Fibroblast of mammary gland (primary cell): ENCODE measurements around the gene SPAG5.

Source experiments
- DNase-seq: peaks from one replicate; pipeline ENCODE4 v3.0.0-alpha.2; 2010; ENCODE audit warnings: low read depth
- H3K4me3 ChIP-seq: 2 replicates; pipeline ENCODE4 v1.5.1; 2011; ENCODE audit warnings: low read depth, mild to moderate bottlenecking, low read length, moderate library complexity; ENCODE audit not compliant: control insufficient read depth
- TF ChIP-seq, protein P1 (sequence below): conservative IDR thresholded peaks from 2 replicates; pipeline ENCODE4 v1.5.1; 2011; ENCODE audit warnings: low read depth, low read length, inconsistent platforms; ENCODE audit not compliant: control insufficient read depth, insufficient read depth

The SPAG5 gene

DNA sequence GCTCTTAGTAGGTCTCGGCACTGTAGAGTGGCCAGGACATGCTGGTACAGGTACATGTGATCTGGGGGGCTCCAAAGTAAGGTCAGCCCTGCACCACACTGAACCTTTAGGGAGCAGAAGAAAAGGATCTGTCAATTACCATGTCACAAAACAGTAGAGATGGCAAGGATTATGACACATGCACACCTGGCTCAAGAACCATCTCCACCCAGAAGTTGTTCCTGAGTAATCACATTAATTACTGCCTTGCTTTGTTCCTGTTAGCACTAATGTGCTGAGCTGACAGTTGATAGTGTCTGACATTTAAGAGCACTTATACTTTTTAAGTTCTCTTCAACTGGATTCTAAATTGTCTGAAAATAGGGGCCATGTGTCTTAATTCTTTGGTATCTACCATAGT is 36.7 kb upstream of the SPAG5 start:
- H3K4me3 ChIP-seq: no peak overlapping the region
- TF ChIP-seq, protein P1, sequence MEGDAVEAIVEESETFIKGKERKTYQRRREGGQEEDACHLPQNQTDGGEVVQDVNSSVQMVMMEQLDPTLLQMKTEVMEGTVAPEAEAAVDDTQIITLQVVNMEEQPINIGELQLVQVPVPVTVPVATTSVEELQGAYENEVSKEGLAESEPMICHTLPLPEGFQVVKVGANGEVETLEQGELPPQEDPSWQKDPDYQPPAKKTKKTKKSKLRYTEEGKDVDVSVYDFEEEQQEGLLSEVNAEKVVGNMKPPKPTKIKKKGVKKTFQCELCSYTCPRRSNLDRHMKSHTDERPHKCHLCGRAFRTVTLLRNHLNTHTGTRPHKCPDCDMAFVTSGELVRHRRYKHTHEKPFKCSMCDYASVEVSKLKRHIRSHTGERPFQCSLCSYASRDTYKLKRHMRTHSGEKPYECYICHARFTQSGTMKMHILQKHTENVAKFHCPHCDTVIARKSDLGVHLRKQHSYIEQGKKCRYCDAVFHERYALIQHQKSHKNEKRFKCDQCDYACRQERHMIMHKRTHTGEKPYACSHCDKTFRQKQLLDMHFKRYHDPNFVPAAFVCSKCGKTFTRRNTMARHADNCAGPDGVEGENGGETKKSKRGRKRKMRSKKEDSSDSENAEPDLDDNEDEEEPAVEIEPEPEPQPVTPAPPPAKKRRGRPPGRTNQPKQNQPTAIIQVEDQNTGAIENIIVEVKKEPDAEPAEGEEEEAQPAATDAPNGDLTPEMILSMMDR: no peak
- DNase-seq: no peak

DNA sequence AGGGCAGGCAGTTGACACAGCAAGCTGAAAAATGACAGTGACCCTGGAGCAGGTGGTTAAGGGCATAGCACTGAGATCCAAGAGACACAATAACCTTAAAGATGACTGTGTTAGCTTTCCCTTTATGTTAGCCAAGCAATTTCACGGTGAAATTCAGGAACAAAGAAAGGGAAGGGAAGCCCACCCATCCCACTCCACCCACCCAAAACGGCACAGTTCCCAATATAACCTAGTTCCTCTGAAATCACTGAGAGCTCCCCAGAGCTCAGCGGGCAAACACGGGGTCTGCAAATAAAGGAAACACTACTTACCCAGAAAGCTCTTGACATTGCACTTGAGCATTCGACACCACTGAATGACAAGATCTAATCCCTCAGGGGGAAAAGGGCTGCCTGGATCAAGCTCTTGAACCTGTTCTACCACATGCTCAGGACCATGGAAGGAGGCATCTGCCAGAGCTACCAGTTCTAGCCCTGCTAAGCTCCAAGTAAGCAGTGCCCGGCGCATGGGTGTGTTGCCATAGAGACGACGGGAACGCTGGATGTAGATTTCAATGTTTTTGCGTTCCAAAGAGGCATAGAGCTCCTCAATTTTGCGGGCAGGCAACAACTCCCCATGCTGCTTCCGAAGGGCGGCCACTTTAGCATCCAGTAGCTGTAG is 35.5 kb upstream of the SPAG5 start:
- no peak for DNase-seq
- no peak overlapping the region for H3K4me3 ChIP-seq
- TF ChIP-seq, protein P1: no peak

DNA sequence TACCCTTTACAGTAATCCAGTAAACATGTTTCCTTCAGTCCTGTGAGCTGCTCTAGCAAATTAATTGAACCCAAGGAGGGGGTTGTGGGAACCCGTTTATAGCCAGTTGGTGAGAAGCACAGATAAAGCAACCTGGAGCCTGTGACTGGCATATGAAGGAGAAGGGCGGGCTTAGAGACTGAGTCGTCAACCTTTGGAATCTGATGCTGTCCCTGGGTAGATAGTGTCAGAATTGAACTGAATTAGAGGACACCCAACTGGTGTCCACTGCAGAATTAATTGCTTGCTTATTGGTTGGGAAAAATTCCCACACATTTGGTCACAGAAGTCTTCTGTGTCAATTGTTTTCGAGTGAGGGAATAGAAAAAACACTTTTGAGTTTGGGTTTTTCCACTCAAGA is 28.0 kb upstream of the SPAG5 start:
- H3K4me3 ChIP-seq: no peak overlapping the region
- DNase-seq: no peak
- TF ChIP-seq, protein P1: no peak

DNA sequence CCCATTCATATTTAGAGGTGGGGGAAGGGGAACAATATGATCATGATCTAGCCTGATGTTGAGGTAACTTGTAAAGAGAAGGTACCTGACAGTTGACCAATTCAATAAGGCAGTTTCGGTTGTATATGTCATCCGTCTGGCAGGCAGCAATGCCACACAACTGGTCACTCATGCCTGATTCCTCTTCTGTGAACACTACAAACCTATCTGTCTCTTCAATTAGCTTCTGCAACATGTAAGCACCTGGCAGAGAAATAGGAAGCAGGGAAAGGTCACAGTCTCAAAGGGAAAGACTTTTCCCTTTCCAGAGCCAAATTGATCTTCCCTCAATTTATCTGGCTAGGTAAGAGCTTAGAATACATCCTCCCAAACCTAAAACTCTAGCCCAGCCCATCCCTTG is 25.3 kb upstream of the SPAG5 start:
- TF ChIP-seq, protein P1: no peak
- DNase-seq: no peak
- no peak overlapping the region for H3K4me3 ChIP-seq

DNA sequence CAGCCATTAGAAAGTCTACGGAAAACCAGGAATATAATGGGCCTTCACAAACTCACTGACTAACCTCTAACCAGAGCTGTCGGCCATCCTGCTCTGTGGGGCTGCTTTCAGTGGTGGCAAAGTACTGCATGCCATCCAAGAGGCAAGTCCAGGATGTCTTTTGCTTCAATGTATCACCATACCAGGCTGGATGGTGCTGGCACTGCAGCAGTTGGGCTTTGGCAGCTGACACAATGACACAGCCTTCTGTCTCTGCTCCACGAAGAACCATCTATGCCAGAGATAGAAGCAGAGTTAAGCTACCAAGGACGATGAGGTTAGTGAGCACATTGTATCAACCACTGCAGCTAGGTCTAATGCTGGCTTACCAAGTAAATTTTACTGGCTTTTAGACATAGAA is 24.9 kb upstream of the SPAG5 start:
- TF ChIP-seq, protein P1: no peak
- no peak for DNase-seq
- H3K4me3 ChIP-seq: no peak overlapping the region

DNA sequence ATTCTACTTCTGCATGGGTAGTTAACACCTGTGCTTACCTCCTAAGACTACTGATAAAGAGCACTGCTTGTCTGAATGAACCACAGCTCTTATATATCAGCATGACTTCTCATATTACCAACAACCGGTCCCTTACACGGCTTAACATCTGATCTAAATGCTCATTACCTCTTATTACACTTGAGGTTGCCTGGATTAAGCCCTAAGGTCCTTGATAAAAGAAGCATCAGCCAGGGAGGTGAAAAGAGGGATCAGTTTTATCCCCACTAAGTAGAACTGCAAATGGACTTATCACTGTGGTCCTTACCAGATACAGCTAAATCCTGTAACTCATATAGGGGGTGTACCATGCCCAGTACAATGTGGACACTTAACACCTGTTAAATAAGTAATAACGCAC is 23.4 kb upstream of the SPAG5 start:
- no peak for DNase-seq
- H3K4me3 ChIP-seq: no peak overlapping the region
- TF ChIP-seq, protein P1: no peak

DNA sequence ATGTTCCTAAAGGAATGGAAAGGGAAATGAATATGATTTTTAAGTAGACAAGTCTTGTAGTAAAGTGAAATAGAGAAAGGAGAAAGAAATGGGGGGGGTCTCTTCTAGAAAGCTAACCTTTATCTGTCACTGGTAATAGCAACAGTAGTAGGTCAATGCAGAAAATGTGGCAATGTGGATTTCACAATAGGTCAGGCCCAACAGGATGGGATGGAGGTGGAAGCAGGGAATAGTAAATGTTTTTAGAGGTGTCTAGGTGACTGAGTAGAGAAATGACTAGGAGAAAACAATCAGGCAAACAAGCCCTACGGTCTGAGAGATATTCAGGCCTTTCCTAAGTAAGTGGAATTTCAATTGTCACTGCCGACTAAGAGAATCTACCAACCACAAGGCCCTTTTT is 21.2 kb upstream of the SPAG5 start:
- TF ChIP-seq, protein P1: no peak
- H3K4me3 ChIP-seq: no peak overlapping the region
- no peak for DNase-seq
